Trophoblast cell (in vitro differentiated cells and primary cell): ENCODE results near the gene KLHL35.

Source experiments
- DNase-seq, 2 donors: peaks; one replicate each; pipeline ENCODE4 v3.0.0-alpha.2; 2016
- H2AFZ ChIP-seq: 2 replicates; pipeline ENCODE4 v1.6.1; 2013; ENCODE audit warnings: low read length, moderate library complexity, mild to moderate bottlenecking; ENCODE audit not compliant: insufficient read depth, poor library complexity
- H2AK5ac ChIP-seq: 2 replicates; pipeline ENCODE4 v1.6.1; 2013; ENCODE audit warnings: mild to moderate bottlenecking, low read length
- H2BK120ac ChIP-seq: 2 replicates; pipeline ENCODE4 v1.6.1; 2013; ENCODE audit warnings: low read length, mild to moderate bottlenecking, moderate library complexity; ENCODE audit not compliant: insufficient read depth, poor library complexity
- H2BK12ac ChIP-seq: 2 replicates; pipeline ENCODE4 v1.6.1; 2013; ENCODE audit warnings: mild to moderate bottlenecking, low read length, moderate library complexity
- H2BK5ac ChIP-seq: 2 replicates; pipeline ENCODE4 v1.6.1; 2013; ENCODE audit warnings: low read length, low read depth, moderate library complexity, mild to moderate bottlenecking; ENCODE audit not compliant: poor library complexity
- H3K14ac ChIP-seq: 2 replicates; pipeline ENCODE4 v1.6.1; 2013; ENCODE audit warnings: mild to moderate bottlenecking, low read length
- H3K18ac ChIP-seq: 2 replicates; pipeline ENCODE4 v1.6.1; 2013; ENCODE audit warnings: mild to moderate bottlenecking, low read length
- H3K23ac ChIP-seq: 2 replicates; pipeline ENCODE4 v1.6.1; 2013; ENCODE audit warnings: low read length
- H3K27ac ChIP-seq: 2 replicates; pipeline ENCODE4 v1.5.1; 2013; ENCODE audit warnings: low read depth, mild to moderate bottlenecking, inconsistent platforms, low read length, moderate library complexity
- H3K27me3 ChIP-seq: 2 replicates; pipeline ENCODE4 v1.6.1; 2013; ENCODE audit warnings: inconsistent platforms, mild to moderate bottlenecking, low read length, moderate library complexity; ENCODE audit not compliant: insufficient read depth
- H3K36me3 ChIP-seq, 2 experiments: 1 replicate in 1 of 2; 2 replicates in 1 of 2; pipeline ENCODE4 v1.6.1; 2013; ENCODE audit warnings: low read length in 2 of 2, mild to moderate bottlenecking in 2 of 2, moderate library complexity in 1 of 2; ENCODE audit not compliant: insufficient read depth in 2 of 2, control insufficient read depth in 1 of 2
- H3K4ac ChIP-seq: 2 replicates; pipeline ENCODE4 v1.6.1; 2013; ENCODE audit warnings: low read depth, mild to moderate bottlenecking, low read length, moderate library complexity
- H3K4me1 ChIP-seq, 2 experiments: 1 replicate in 1 of 2; 2 replicates in 1 of 2; pipeline ENCODE4 v1.6.1; 2013; ENCODE audit warnings: low read length in 2 of 2, mild to moderate bottlenecking in 2 of 2, moderate library complexity in 1 of 2; ENCODE audit not compliant: insufficient read depth in 2 of 2, control insufficient read depth in 1 of 2
- H3K4me2 ChIP-seq: 2 replicates; pipeline ENCODE4 v1.6.1; 2013; ENCODE audit warnings: inconsistent platforms, mild to moderate bottlenecking, low read length, moderate library complexity
- H3K4me3 ChIP-seq: 2 replicates; pipeline ENCODE4 v1.5.1; 2013; ENCODE audit warnings: mild to moderate bottlenecking, low read depth, low read length, inconsistent platforms
- H3K79me1 ChIP-seq: one replicate; pipeline ENCODE4 v1.6.1; 2013; ENCODE audit warnings: low read length
- H3K79me2 ChIP-seq: 2 replicates; pipeline ENCODE4 v1.6.1; 2013; ENCODE audit warnings: low read length, mild to moderate bottlenecking; ENCODE audit not compliant: control insufficient read depth, insufficient read depth, poor library complexity
- H3K9ac ChIP-seq: 2 replicates; pipeline ENCODE4 v1.6.1; 2013; ENCODE audit warnings: mild to moderate bottlenecking, low read length
- H3K9me3 ChIP-seq: 2 replicates; pipeline ENCODE4 v1.6.1; 2013; ENCODE audit warnings: low read depth, mild to moderate bottlenecking, control low read depth, inconsistent platforms, low read length; ENCODE audit not compliant: insufficient read depth
- H4K12ac ChIP-seq: 2 replicates; pipeline ENCODE4 v1.6.1; 2013; ENCODE audit warnings: low read depth, mild to moderate bottlenecking, low read length, moderate library complexity
- H4K8ac ChIP-seq: 2 replicates; pipeline ENCODE4 v1.6.1; 2013; ENCODE audit warnings: low read depth, mild to moderate bottlenecking, low read length, moderate library complexity
- H4K91ac ChIP-seq: one replicate; pipeline ENCODE4 v1.6.1; 2013; ENCODE audit warnings: low read depth, mild to moderate bottlenecking, low read length, moderate library complexity
- WGBS: extraction: QIAGEN DNeasy Blood & Tissue Kit; methylation state at CpG from one replicate; pipeline ENCODE4 v1.1.7; 2013; ENCODE audit warnings: missing lambda C conversion rate; ENCODE audit not compliant: insufficient read length, insufficient coverage; ENCODE audit errors: extremely low coverage; 5-methylcytosine and 5-hydroxymethylcytosine counted together

The KLHL35 gene

DNA sequence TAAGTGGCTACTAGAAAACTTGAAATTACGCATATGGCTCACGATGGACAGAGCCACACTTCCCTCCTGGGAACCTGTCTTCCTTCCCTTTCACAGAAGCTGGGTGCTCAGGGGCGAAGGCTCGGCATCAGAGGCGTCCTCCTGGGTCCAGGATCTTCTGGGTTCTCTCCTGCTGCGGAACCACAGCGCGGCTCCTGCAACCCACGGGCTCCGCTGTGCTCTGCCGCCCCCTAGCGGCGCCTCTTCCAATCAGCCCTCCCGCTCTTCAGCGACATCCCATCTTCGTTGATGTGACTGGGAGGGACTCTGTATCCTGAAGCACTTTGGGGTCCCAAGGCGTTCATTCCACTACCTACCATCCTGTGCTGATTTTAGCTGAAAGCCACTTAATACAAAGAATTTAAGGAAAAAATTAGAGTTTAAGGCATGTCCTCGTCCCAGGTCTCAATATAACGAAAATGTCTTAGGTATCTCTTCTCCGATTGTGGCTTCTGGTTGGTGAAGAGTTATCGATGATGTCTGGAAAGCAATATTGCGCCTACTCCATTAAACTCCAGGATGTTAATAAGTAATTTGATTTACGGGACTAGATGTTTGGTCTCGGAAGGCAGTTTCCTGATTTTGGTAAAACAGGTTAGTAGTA, 48.4 kb downstream of the KLHL35 start:
- no peak overlapping the region for H3K27ac ChIP-seq
- H3K9ac ChIP-seq = no peak overlapping the region
- H2AFZ ChIP-seq = no peak overlapping the region
- peak; percentile 67 to 90 for DNase-seq
- no peaks in the 10 kb centered on the region for H3K9me3 ChIP-seq
- H3K23ac ChIP-seq = no peak overlapping the region
- H2BK12ac ChIP-seq = peak overlapping the region; percentile 41
- no CpG with 5 or more reads among the region's 24 CpGs for WGBS
- H2BK120ac ChIP-seq = no peak overlapping the region
- H3K79me2 ChIP-seq = no peaks in the 10 kb centered on the region
- H3K4me1 ChIP-seq = peaks cover 12 to 16% of the 10 kb centered on the region in 2 experiments
- H4K91ac ChIP-seq = no peak overlapping the region
- H3K27me3 ChIP-seq = no peaks in the 10 kb centered on the region
- H3K14ac ChIP-seq = no peak overlapping the region
- H3K79me1 ChIP-seq = peaks cover 18% of the 10 kb centered on the region
- H3K4ac ChIP-seq = no peak overlapping the region
- H3K4me3 ChIP-seq = no peak overlapping the region
- H3K4me2 ChIP-seq = no peak overlapping the region
- no peak overlapping the region for H2BK5ac ChIP-seq
- H3K36me3 ChIP-seq = no peaks in the 10 kb centered on the region
- no peak overlapping the region for H4K12ac ChIP-seq
- no peak overlapping the region for H3K18ac ChIP-seq
- no peak overlapping the region for H2AK5ac ChIP-seq
- H4K8ac ChIP-seq = no peak overlapping the region

DNA sequence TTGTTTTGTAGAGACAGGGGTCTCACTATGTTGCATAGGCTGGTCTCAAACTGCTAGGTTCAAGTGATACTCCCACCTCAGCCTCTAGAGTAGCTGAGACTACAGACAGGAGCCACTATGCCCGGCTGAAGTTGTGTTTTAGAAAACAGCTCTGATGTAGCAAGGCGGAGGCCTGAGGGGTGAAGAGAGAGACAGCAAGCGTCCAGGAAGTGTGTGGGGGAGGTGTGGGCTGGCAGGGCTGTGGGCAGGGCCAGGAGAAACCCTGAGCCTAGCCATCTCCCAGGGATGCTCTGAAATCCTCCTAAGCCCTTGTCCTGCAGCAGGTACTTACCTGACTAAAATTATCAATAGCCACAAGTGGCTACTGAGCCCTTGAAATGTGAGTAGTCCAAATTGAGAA, 49.8 kb downstream of the KLHL35 start:
- H3K27me3 ChIP-seq = no peaks in the 10 kb centered on the region
- no peaks in the 10 kb centered on the region for H3K79me2 ChIP-seq
- peaks cover 16% of the 10 kb centered on the region for H3K79me1 ChIP-seq
- no peak overlapping the region for H3K9ac ChIP-seq
- peak overlapping the region; percentile 88 for H2BK12ac ChIP-seq
- no CpG with 5 or more reads among the region's 3 CpGs for WGBS
- no peaks in the 10 kb centered on the region for H3K36me3 ChIP-seq
- H3K18ac ChIP-seq = no peak overlapping the region
- peak overlapping the region; percentile 71 for H2BK5ac ChIP-seq
- peak overlapping the region; percentile 31 for H3K4ac ChIP-seq
- H3K9me3 ChIP-seq = no peaks in the 10 kb centered on the region
- H3K4me1 ChIP-seq = peaks cover 9 to 14% of the 10 kb centered on the region in 2 experiments
- no peak overlapping the region for H2AFZ ChIP-seq
- H3K23ac ChIP-seq = no peak overlapping the region
- H3K14ac ChIP-seq = peak overlapping the region; percentile 25
- H4K8ac ChIP-seq = no peak overlapping the region
- no peak for DNase-seq
- H2BK120ac ChIP-seq = peak overlapping the region; percentile 46
- peak overlapping the region; percentile 62 for H4K91ac ChIP-seq
- no peak overlapping the region for H2AK5ac ChIP-seq
- H3K4me3 ChIP-seq = no peak overlapping the region
- no peak overlapping the region for H4K12ac ChIP-seq
- H3K27ac ChIP-seq = no peak overlapping the region
- peak overlapping the region; percentile 16 for H3K4me2 ChIP-seq

DNA sequence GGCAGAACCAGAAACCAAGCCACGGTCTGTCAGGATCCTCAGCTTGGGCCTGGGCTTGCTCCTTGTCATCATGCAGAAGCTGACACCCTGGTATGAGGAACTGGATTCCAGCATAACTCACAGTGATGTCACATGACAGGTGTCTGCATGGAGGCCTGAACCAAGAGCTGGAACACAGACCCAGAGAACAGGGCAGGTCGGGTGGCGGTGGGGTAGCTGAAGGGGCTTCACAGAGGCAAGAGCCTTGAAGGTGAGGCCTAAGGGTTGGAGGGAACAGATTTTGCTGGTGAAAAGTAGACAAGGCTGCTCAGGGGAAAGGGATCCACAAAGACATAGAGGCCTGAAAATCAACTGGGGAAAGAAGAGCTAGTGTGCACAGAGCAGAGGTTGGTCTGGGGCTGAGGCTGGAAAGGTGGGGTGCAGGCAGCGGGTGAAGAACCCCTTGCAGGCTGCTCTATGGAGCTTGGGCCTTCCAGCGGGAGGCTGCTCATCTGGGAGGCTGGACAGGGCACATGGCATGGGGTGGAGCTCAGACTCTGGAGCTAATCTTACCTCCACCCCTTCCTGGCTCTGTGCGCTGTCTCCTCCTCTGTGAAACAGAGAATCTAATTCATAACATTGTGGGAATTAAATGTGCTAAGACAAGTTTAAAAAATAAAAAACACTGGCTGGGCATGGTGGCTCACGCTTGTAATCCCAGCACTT, 52.1 kb downstream of the KLHL35 start:
- WGBS = no CpG with 5 or more reads among the region's 7 CpGs
- Histone ChIP-seq H3K18ac (peak overlapping the region; percentile 1), H3K14ac (peak overlapping the region; percentile 86), H3K23ac (no peak overlapping the region), H2BK12ac (peak overlapping the region; percentile 91), H2AK5ac (peak overlapping the region; percentile 87), H3K9me3 (no peaks in the 10 kb centered on the region), H3K9ac (no peak overlapping the region), H3K27ac (peak overlapping the region; percentile 7), H3K79me2 (no peaks in the 10 kb centered on the region), H3K79me1 (peaks cover 9% of the 10 kb centered on the region), H3K27me3 (no peaks in the 10 kb centered on the region), H4K12ac (no peak overlapping the region), H4K91ac (peak overlapping the region; percentile 89), H2BK120ac (peak overlapping the region; percentile 3), H3K36me3 (no peaks in the 10 kb centered on the region), H2BK5ac (peak overlapping the region; percentile 68), H4K8ac (peak overlapping the region; percentile 39), H3K4ac (peak overlapping the region; percentile 92), H3K4me1 (peaks cover 6 to 7% of the 10 kb centered on the region in 2 experiments), H2AFZ (no peak overlapping the region), H3K4me3 (no peak overlapping the region), H3K4me2 (no peak overlapping the region)
- peak; percentile 70 to 84 for DNase-seq

- no peak overlapping the region for H3K18ac ChIP-seq
- H2BK120ac ChIP-seq = no peak overlapping the region
- H3K4ac ChIP-seq = no peak overlapping the region
- H3K9me3 ChIP-seq = no peaks in the 10 kb centered on the region
- no peak overlapping the region for H3K14ac ChIP-seq
- no peak overlapping the region for H3K9ac ChIP-seq
- H2BK5ac ChIP-seq = no peak overlapping the region
- H3K36me3 ChIP-seq = no peaks in the 10 kb centered on the region
- no peaks in the 10 kb centered on the region for H3K79me2 ChIP-seq
- no peaks in the 10 kb centered on the region for H3K27me3 ChIP-seq
- peaks cover 5 to 6% of the 10 kb centered on the region in 2 experiments for H3K4me1 ChIP-seq
- no peak overlapping the region for H4K91ac ChIP-seq
- H2AK5ac ChIP-seq = no peak overlapping the region
- no peak overlapping the region for H3K4me3 ChIP-seq
- DNase-seq = no peak
- H2BK12ac ChIP-seq = no peak overlapping the region
- WGBS = no CpG with 5 or more reads among the region's 2 CpGs
- H3K27ac ChIP-seq = no peak overlapping the region
- H3K23ac ChIP-seq = no peak overlapping the region
- no peak overlapping the region for H3K4me2 ChIP-seq
- H3K79me1 ChIP-seq = peaks cover 11% of the 10 kb centered on the region
- no peak overlapping the region for H2AFZ ChIP-seq
- H4K12ac ChIP-seq = no peak overlapping the region
- no peak overlapping the region for H4K8ac ChIP-seq
Measured at GRCh38 chr11:75380245-75380644, 52.8 kb downstream of the KLHL35 start.
